Stimulated activated effector memory CD8-positive, alpha-beta T cell treated with anti-CD3 and anti-CD28 coated beads, Interleukin-12 subunit alpha, Interleukin-12 subunit beta, amount 100 ng/mL, for 72 hours (primary cell): ENCODE data around the gene TFAM.
"Not testable (repeated sequence)": the region's sequence is repeated elsewhere in the genome, so short reads cannot be mapped to it uniquely, and the experiment has no call there.

Source experiments
- ATAC-seq: fragments of 150-1000 bp; cut with Tn5 transposase; 2 replicates; pipeline ENCODE4 v1.10.0; 2021
- DNase-seq, 2 donors: peaks; one replicate each; pipeline ENCODE4 v3.0.0; 2021 to 2022; ENCODE audit warnings: low spot score in 2 of 2
- H3K27ac Mint-ChIP-seq: one replicate; pipeline ENCODE4 v1.8.0; 2022; ENCODE audit warnings: mild to moderate bottlenecking, mixed read lengths
- H3K36me3 Mint-ChIP-seq: one replicate; pipeline ENCODE4 v1.8.0; 2022; ENCODE audit warnings: mild to moderate bottlenecking, mixed read lengths
- H3K4me1 Mint-ChIP-seq: one replicate; pipeline ENCODE4 v1.8.0; 2022; ENCODE audit warnings: mixed read lengths
- H3K4me3 Mint-ChIP-seq: one replicate; pipeline ENCODE4 v1.8.0; 2022; ENCODE audit warnings: mild to moderate bottlenecking, mixed read lengths
- H3K9me3 Mint-ChIP-seq: one replicate; pipeline ENCODE4 v1.8.0; 2022; ENCODE audit warnings: mixed read lengths

The TFAM gene

GRCh38 chr10:58397830-58398229, 12.6 kb downstream of the TFAM start:
- ATAC-seq (no peak), DNase-seq (no peak)
- H3K27ac Mint-ChIP-seq: no peak overlapping the region
- H3K9me3 Mint-ChIP-seq: no peaks in the 10 kb centered on the region
- no peaks in the 10 kb centered on the region for H3K4me1 Mint-ChIP-seq
- H3K4me3 Mint-ChIP-seq: no peak overlapping the region
- peaks cover 54% of the 10 kb centered on the region for H3K36me3 Mint-ChIP-seq

- no peak for DNase-seq
- H3K27ac Mint-ChIP-seq: no peak overlapping the region
- peaks cover 39% of the 10 kb centered on the region for H3K36me3 Mint-ChIP-seq
- no peak for ATAC-seq
- no peak overlapping the region for H3K4me3 Mint-ChIP-seq
- no peaks in the 10 kb centered on the region for H3K9me3 Mint-ChIP-seq
- no peaks in the 10 kb centered on the region for H3K4me1 Mint-ChIP-seq
These were observed 14.2 kb downstream of the TFAM start for GRCh38 chr10:58399410-58399809.

- no peak overlapping the region for H3K4me3 Mint-ChIP-seq
- no peaks in the 10 kb centered on the region for H3K4me1 Mint-ChIP-seq
- H3K27ac Mint-ChIP-seq: no peak overlapping the region
- H3K36me3 Mint-ChIP-seq: peaks cover 27% of the 10 kb centered on the region
- no peak for DNase-seq
- ATAC-seq: no peak
- H3K9me3 Mint-ChIP-seq: no peaks in the 10 kb centered on the region
These were observed 15.4 kb downstream of the TFAM start for GRCh38 chr10:58400609-58401008.

GRCh38 chr10:58404001-58404400, 18.8 kb downstream of the TFAM start:
- ATAC-seq: no peak
- Mint-ChIP-seq H3K36me3 (no peaks in the 10 kb centered on the region), H3K27ac (no peak overlapping the region), H3K4me3 (no peak overlapping the region), H3K9me3 (no peaks in the 10 kb centered on the region), H3K4me1 (no peaks in the 10 kb centered on the region)
- DNase-seq: no peak

- Mint-ChIP-seq H3K27ac (no peak overlapping the region), H3K36me3 (no peaks in the 10 kb centered on the region), H3K4me3 (no peak overlapping the region), H3K9me3 (no peaks in the 10 kb centered on the region), H3K4me1 (no peaks in the 10 kb centered on the region)
- DNase-seq (no peak), ATAC-seq (no peak)
These were observed 24.9 kb downstream of the TFAM start for GRCh38 chr10:58409956-58410610.

- Mint-ChIP-seq H3K36me3 (no peaks in the 10 kb centered on the region), H3K4me1 (no peaks in the 10 kb centered on the region), H3K27ac (no peak overlapping the region), H3K4me3 (no peak overlapping the region), H3K9me3 (no peaks in the 10 kb centered on the region)
- DNase-seq (no peak), ATAC-seq (no peak)
These were observed 27.3 kb downstream of the TFAM start for GRCh38 chr10:58412502-58412961.

GRCh38 chr10:58414270-58415041, 29.2 kb downstream of the TFAM start:
- Mint-ChIP-seq H3K27ac (no peak overlapping the region), H3K36me3 (no peaks in the 10 kb centered on the region), H3K4me1 (no peaks in the 10 kb centered on the region), H3K9me3 (no peaks in the 10 kb centered on the region), H3K4me3 (no peak overlapping the region)
- ATAC-seq (no peak), DNase-seq (no peak)

- no peaks in the 10 kb centered on the region for H3K9me3 Mint-ChIP-seq
- H3K27ac Mint-ChIP-seq: no peak overlapping the region
- no peak for DNase-seq
- ATAC-seq: no peak
- no peaks in the 10 kb centered on the region for H3K36me3 Mint-ChIP-seq
- H3K4me3 Mint-ChIP-seq: no peak overlapping the region
- H3K4me1 Mint-ChIP-seq: no peaks in the 10 kb centered on the region
These were observed 30.5 kb downstream of the TFAM start for GRCh38 chr10:58415757-58416156.

- not testable (repeated sequence) for H3K4me1 Mint-ChIP-seq, H3K36me3 Mint-ChIP-seq, DNase-seq, H3K4me3 Mint-ChIP-seq, H3K9me3 Mint-ChIP-seq, H3K27ac Mint-ChIP-seq, ATAC-seq
These were observed 32.7 kb downstream of the TFAM start for GRCh38 chr10:58417902-58418301.

- no peak overlapping the region for H3K27ac Mint-ChIP-seq
- H3K9me3 Mint-ChIP-seq: peaks cover 2% of the 10 kb centered on the region
- ATAC-seq (no peak), DNase-seq (no peak)
- H3K4me1 Mint-ChIP-seq: no peaks in the 10 kb centered on the region
- H3K36me3 Mint-ChIP-seq: no peaks in the 10 kb centered on the region
- no peak overlapping the region for H3K4me3 Mint-ChIP-seq
These were observed 39.0 kb downstream of the TFAM start for GRCh38 chr10:58424176-58424575.

GRCh38 chr10:58428436-58428835, 43.2 kb downstream of the TFAM start:
- H3K4me1 Mint-ChIP-seq, H3K27ac Mint-ChIP-seq, ATAC-seq, H3K4me3 Mint-ChIP-seq, H3K36me3 Mint-ChIP-seq, DNase-seq, H3K9me3 Mint-ChIP-seq: not testable (repeated sequence)

GRCh38 chr10:58431903-58432302, 46.7 kb downstream of the TFAM start:
- ATAC-seq (no peak), DNase-seq (no peak)
- Mint-ChIP-seq H3K4me1 (peaks cover 6% of the 10 kb centered on the region), H3K9me3 (no peaks in the 10 kb centered on the region), H3K36me3 (no peaks in the 10 kb centered on the region), H3K4me3 (no peak overlapping the region), H3K27ac (no peak overlapping the region)

GRCh38 chr10:58433066-58433465, 47.9 kb downstream of the TFAM start:
- no peaks in the 10 kb centered on the region for H3K9me3 Mint-ChIP-seq
- no peak overlapping the region for H3K4me3 Mint-ChIP-seq

GRCh38 chr10:58433571-58433970, 48.4 kb downstream of the TFAM start:
- no peak for DNase-seq
- Mint-ChIP-seq H3K27ac (no peak overlapping the region), H3K9me3 (no peaks in the 10 kb centered on the region), H3K4me1 (peaks cover 6% of the 10 kb centered on the region), H3K4me3 (no peak overlapping the region), H3K36me3 (no peaks in the 10 kb centered on the region)
- no peak for ATAC-seq

More at GRCh38 chr10:58433066-58433465, 47.9 kb downstream of the TFAM start:
- ATAC-seq: no peak
- peaks cover 6% of the 10 kb centered on the region for H3K4me1 Mint-ChIP-seq
- DNase-seq: no peak
- no peak overlapping the region for H3K27ac Mint-ChIP-seq
- no peaks in the 10 kb centered on the region for H3K36me3 Mint-ChIP-seq

- no peak overlapping the region for H3K27ac Mint-ChIP-seq
- no peak overlapping the region for H3K4me3 Mint-ChIP-seq
- H3K36me3 Mint-ChIP-seq: no peaks in the 10 kb centered on the region
- peaks cover 6% of the 10 kb centered on the region for H3K4me1 Mint-ChIP-seq
- DNase-seq (no peak), ATAC-seq (peak; percentile 86)
- H3K9me3 Mint-ChIP-seq: peaks cover 5% of the 10 kb centered on the region
These were observed 50.2 kb downstream of the TFAM start for GRCh38 chr10:58435297-58435985.

- Mint-ChIP-seq H3K4me1 (peaks cover 6% of the 10 kb centered on the region), H3K9me3 (peaks cover 7% of the 10 kb centered on the region), H3K36me3 (no peaks in the 10 kb centered on the region), H3K27ac (no peak overlapping the region), H3K4me3 (no peak overlapping the region)
- DNase-seq: no peak
- no peak for ATAC-seq
These were observed 50.9 kb downstream of the TFAM start for GRCh38 chr10:58436071-58436470.
